Esophagus muscularis mucosa (tissue), 4 donors: ENCODE data around the gene ENPP3.

Source experiments
- EP300 ChIP-seq: sonication (generic); formaldehyde crosslinking; IDR thresholded peaks from one replicate; pipeline ENCODE4 v1.6.1; 2017; ENCODE audit warnings: antibody characterized with exemption
- POLR2A ChIP-seq: fragments of 450-650 bp; IDR thresholded peaks from one replicate; pipeline ENCODE4 v1.6.1; 2017; ENCODE audit warnings: antibody characterized with exemption, moderate library complexity, mild to moderate bottlenecking, low read depth
- POLR2AphosphoS5 ChIP-seq, 2 donors: sonication (generic); formaldehyde crosslinking; IDR thresholded peaks; one replicate each; pipeline ENCODE4 v1.6.1; 2017; ENCODE audit warnings: antibody characterized with exemption in 2 of 2
- TF ChIP-seq, protein P1 (sequence below), 3 experiments: fragments of 200-600 bp in 2 of 3; fragments of 450-650 bp in 1 of 3; sonication (generic) in 2 of 3; IDR thresholded peaks; one replicate each; pipeline ENCODE4 v1.5.1; 2017 to 2019; ENCODE audit warnings: antibody characterized with exemption in 3 of 3, mild to moderate bottlenecking in 2 of 3, moderate library complexity in 1 of 3

DNA sequence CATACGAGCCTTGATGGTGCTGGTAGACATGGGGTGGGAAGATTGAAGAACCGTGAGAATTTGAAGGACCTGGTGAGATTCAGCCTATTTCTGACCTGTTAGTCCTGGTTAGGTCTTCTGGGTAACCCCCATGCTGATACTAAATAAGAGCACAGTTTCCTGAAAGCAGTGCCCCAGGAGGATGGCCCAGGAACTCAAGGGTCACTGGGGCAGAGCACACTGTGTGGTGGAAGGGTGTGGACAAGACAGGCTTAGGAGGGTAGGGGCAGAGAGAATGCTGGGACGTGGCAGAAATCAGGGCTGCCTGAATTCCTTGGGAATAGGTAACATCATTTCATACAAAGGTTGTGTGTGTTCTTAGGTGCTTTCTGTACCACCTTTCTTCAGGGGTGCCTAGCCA, 138.8 kb downstream of the ENPP3 start:
- TF ChIP-seq, protein P1, sequence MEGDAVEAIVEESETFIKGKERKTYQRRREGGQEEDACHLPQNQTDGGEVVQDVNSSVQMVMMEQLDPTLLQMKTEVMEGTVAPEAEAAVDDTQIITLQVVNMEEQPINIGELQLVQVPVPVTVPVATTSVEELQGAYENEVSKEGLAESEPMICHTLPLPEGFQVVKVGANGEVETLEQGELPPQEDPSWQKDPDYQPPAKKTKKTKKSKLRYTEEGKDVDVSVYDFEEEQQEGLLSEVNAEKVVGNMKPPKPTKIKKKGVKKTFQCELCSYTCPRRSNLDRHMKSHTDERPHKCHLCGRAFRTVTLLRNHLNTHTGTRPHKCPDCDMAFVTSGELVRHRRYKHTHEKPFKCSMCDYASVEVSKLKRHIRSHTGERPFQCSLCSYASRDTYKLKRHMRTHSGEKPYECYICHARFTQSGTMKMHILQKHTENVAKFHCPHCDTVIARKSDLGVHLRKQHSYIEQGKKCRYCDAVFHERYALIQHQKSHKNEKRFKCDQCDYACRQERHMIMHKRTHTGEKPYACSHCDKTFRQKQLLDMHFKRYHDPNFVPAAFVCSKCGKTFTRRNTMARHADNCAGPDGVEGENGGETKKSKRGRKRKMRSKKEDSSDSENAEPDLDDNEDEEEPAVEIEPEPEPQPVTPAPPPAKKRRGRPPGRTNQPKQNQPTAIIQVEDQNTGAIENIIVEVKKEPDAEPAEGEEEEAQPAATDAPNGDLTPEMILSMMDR (IDR thresholded peaks at IDR 0.05), result no peak
- TF ChIP-seq EP300 (no peak), POLR2AphosphoS5 (IDR thresholded peaks at IDR 0.05) (no peak), POLR2A (no peak)
